Activated CD4-positive, alpha-beta T cell treated with anti-CD3 and anti-CD28 coated beads, Interleukin-2, amount 10 ng/mL, durations not matched to agents 7 days and 5 days (primary cell): ENCODE measurements around the gene ZBTB48. TPM values are rescaled to one million over a fixed set of nuclear protein-coding genes. Genes with fewer than 3 reads are reported as not detected.

Source experiments
- CTCF ChIA-PET: fragments of 350-600 bp; sonication (Branson Sonifier 250); formaldehyde crosslinking; loops from one replicate; lab custom pipeline; 2021; ENCODE audit warnings: antibody characterized with exemption; lab: Charles Lee
- POLR2A ChIA-PET: fragments of 350-600 bp; sonication (Branson Sonifier 250); formaldehyde crosslinking; loops from one replicate; lab custom pipeline; 2021; ENCODE audit warnings: antibody characterized with exemption; lab: Charles Lee
- DNase-seq: peaks from one replicate; pipeline ENCODE4 v3.0.0-alpha.2; 2020
- H3K27ac Mint-ChIP-seq: one replicate; pipeline ENCODE4 v1.8.0; 2021; ENCODE audit warnings: mild to moderate bottlenecking, moderate library complexity, mixed read lengths
- H3K27me3 Mint-ChIP-seq: one replicate; pipeline ENCODE4 v1.8.0; 2021; ENCODE audit warnings: mixed read lengths
- H3K36me3 Mint-ChIP-seq: one replicate; pipeline ENCODE4 v1.8.0; 2021; ENCODE audit warnings: low read depth, mixed read lengths
- H3K4me1 Mint-ChIP-seq: one replicate; pipeline ENCODE4 v1.8.0; 2021; ENCODE audit warnings: mixed read lengths
- H3K4me3 Mint-ChIP-seq: one replicate; pipeline ENCODE4 v1.8.0; 2021; ENCODE audit warnings: mild to moderate bottlenecking, moderate library complexity, mixed read lengths
- H3K9me3 Mint-ChIP-seq: one replicate; pipeline ENCODE4 v1.8.0; 2021; ENCODE audit warnings: mixed read lengths
- total RNA-seq, 2 experiments: library from RNA; stranded (reverse); gene quantifications; one replicate each; pipeline ENCODE4 v1.2.3, GENCODE V29; 2021

Gene ZBTB48
- total RNA-seq, 2 experiments from 2014 or later = 40.4 to 42.9 TPM

- Mint-ChIP-seq H3K4me1 (peaks cover 26% of the 10 kb centered on the region), H3K27ac (peak overlapping the region; percentile 98), H3K36me3 (peaks cover 11% of the 10 kb centered on the region), H3K4me3 (peak overlapping the region; percentile 77), H3K9me3 (no peaks in the 10 kb centered on the region), H3K27me3 (no peaks in the 10 kb centered on the region)
- DNase-seq = peak; percentile 28
- ChIA-PET POLR2A (interaction anchor here (0.6 kb wide), 1 partner anchor 394 kb away, joined by 3 read pairs; no protein-coding TSS in a partner anchor), CTCF (interaction anchor here (1.0 to 2.8 kb wide), 4 partner anchors 8 to 50 kb away, joined by 3 to 10 read pairs (median 6); partner anchors contain the start of genes NOL9 and TAS1R1)
Measured at GRCh38 chr1:6603915-6604558, 24.2 kb downstream of the ZBTB48 start.

GRCh38 chr1:6612641-6613360 is 33.0 kb downstream of the ZBTB48 start:
- DNase-seq = no peak
- ChIA-PET CTCF (interaction anchor here (0.7 to 2.2 kb wide), 2 partner anchors 9 to 10 kb away, joined by 3 to 10 read pairs; partner anchors contain the start of gene KLHL21), POLR2A (interaction anchor here (0.6 kb wide), 1 partner anchor 146 kb away, joined by 3 read pairs; no protein-coding TSS in a partner anchor)
- Mint-ChIP-seq H3K4me1 (peaks cover 26% of the 10 kb centered on the region), H3K4me3 (peak overlapping the region; percentile 92), H3K36me3 (peaks cover 8% of the 10 kb centered on the region), H3K27me3 (peaks cover 7% of the 10 kb centered on the region), H3K27ac (peak overlapping the region; percentile 90), H3K9me3 (no peaks in the 10 kb centered on the region)

- Mint-ChIP-seq H3K4me1 (peaks cover 26% of the 10 kb centered on the region), H3K36me3 (peaks cover 9% of the 10 kb centered on the region), H3K27ac (peak within 1 kb of the TSS; percentile 90), H3K4me3 (peak within 1 kb of the TSS; percentile 92), H3K9me3 (no peaks in the 10 kb centered on the region), H3K27me3 (peaks cover 7% of the 10 kb centered on the region)
- CTCF ChIA-PET = interaction anchor here (0.6 to 2.2 kb wide), 2 partner anchors 11 kb away, joined by 3 to 10 read pairs; partner anchors contain the start of genes KLHL21 and THAP3
- DNase-seq = peak; percentile 99
- POLR2A ChIA-PET = interaction anchor here (0.6 kb wide), 1 partner anchor 147 kb away, joined by 3 read pairs; no protein-coding TSS in a partner anchor
Measured at GRCh38 chr1:6613361-6614018, 33.7 kb downstream of the ZBTB48 start, which contains the start of gene PHF13. Gene PHF13 (plus strand): TSS chr1:6613731. CDS start chr1:6614067, 336 bp downstream.

- Mint-ChIP-seq H3K4me3 (peak overlapping the region; percentile 81), H3K36me3 (peaks cover 9% of the 10 kb centered on the region), H3K27me3 (peaks cover 7% of the 10 kb centered on the region), H3K9me3 (no peaks in the 10 kb centered on the region), H3K4me1 (peaks cover 26% of the 10 kb centered on the region), H3K27ac (peak overlapping the region; percentile 73)
- DNase-seq = peak; percentile 57
- ChIA-PET POLR2A (no interaction called here), CTCF (interaction anchor here (0.6 kb wide), 1 partner anchor 11 kb away, joined by 3 read pairs; the partner anchor contains the start of gene THAP3)
Measured at GRCh38 chr1:6614019-6614928, 34.5 kb downstream of the ZBTB48 start.

- Mint-ChIP-seq H3K27me3 (peaks cover 7% of the 10 kb centered on the region), H3K27ac (peak overlapping the region; percentile 77), H3K4me3 (peak overlapping the region; percentile 73), H3K9me3 (no peaks in the 10 kb centered on the region), H3K36me3 (peaks cover 13% of the 10 kb centered on the region), H3K4me1 (peaks cover 22% of the 10 kb centered on the region)
- CTCF ChIA-PET = interaction anchor here (0.9 to 1.0 kb wide), 2 partner anchors 8 to 10 kb away, joined by 3 read pairs; no protein-coding TSS in a partner anchor
- DNase-seq = peak; percentile 13
- POLR2A ChIA-PET = interaction anchor here (0.6 kb wide), 1 partner anchor 9 kb away, joined by 4 read pairs; no protein-coding TSS in a partner anchor
Measured at GRCh38 chr1:6614929-6615785, 35.4 kb downstream of the ZBTB48 start.

GRCh38 chr1:6619045-6619444 is 39.3 kb downstream of the ZBTB48 start:
- Mint-ChIP-seq H3K4me1 (peaks cover 11% of the 10 kb centered on the region), H3K36me3 (peaks cover 24% of the 10 kb centered on the region), H3K27ac (no peak overlapping the region), H3K9me3 (no peaks in the 10 kb centered on the region), H3K27me3 (peaks cover 2% of the 10 kb centered on the region), H3K4me3 (no peak overlapping the region)
- POLR2A ChIA-PET = no interaction called here
- no peak for DNase-seq
- CTCF ChIA-PET = interaction anchor here (0.7 to 1.4 kb wide), 2 partner anchors 17 to 1225 kb away, joined by 3 to 4 read pairs; no protein-coding TSS in a partner anchor

GRCh38 chr1:6621429-6622391 is 41.9 kb downstream of the ZBTB48 start:
- Mint-ChIP-seq H3K4me3 (no peak overlapping the region), H3K27ac (no peak overlapping the region), H3K4me1 (peaks cover 18% of the 10 kb centered on the region), H3K27me3 (no peaks in the 10 kb centered on the region), H3K9me3 (no peaks in the 10 kb centered on the region), H3K36me3 (peaks cover 24% of the 10 kb centered on the region)
- no peak for DNase-seq
- ChIA-PET POLR2A (no interaction called here), CTCF (interaction anchor here (1.0 to 1.7 kb wide), 2 partner anchors 20 to 67 kb away, joined by 3 to 6 read pairs; partner anchors contain the start of gene NOL9)

- Mint-ChIP-seq H3K4me3 (no peak overlapping the region), H3K9me3 (no peaks in the 10 kb centered on the region), H3K27me3 (no peaks in the 10 kb centered on the region), H3K4me1 (peaks cover 25% of the 10 kb centered on the region), H3K27ac (no peak overlapping the region), H3K36me3 (peaks cover 24% of the 10 kb centered on the region)
- ChIA-PET POLR2A (no interaction called here), CTCF (interaction anchor here (0.5 to 1.7 kb wide), 3 partner anchors 21 to 145 kb away, joined by 3 to 6 read pairs (median 3); partner anchors contain the start of gene NOL9)
- DNase-seq = no peak
Measured at GRCh38 chr1:6622396-6623152, 42.8 kb downstream of the ZBTB48 start.

- CTCF ChIA-PET = interaction anchor here (0.5 to 1.0 kb wide), 4 partner anchors 12 to 146 kb away, joined by 3 read pairs; no protein-coding TSS in a partner anchor
- no peak overlapping the region for H3K27ac Mint-ChIP-seq
- POLR2A ChIA-PET = interaction anchor here (0.6 kb wide), 1 partner anchor 9 kb away, joined by 3 read pairs; no protein-coding TSS in a partner anchor
- no peak for DNase-seq
- H3K9me3 Mint-ChIP-seq = no peaks in the 10 kb centered on the region
- H3K36me3 Mint-ChIP-seq = peaks cover 28% of the 10 kb centered on the region
- peaks cover 31% of the 10 kb centered on the region for H3K4me1 Mint-ChIP-seq
- no peaks in the 10 kb centered on the region for H3K27me3 Mint-ChIP-seq
- no peak overlapping the region for H3K4me3 Mint-ChIP-seq
Measured at GRCh38 chr1:6623269-6623965, 43.6 kb downstream of the ZBTB48 start.
